ENCODE results near the gene GJC1. TPM values are rescaled to one million over a fixed set of nuclear protein-coding genes. Genes with fewer than 3 reads are reported as not detected.
A peak's percentile ranks its signal among the peaks of the same experiment; 100 is the strongest.
"Not testable (repeated sequence)": the region's sequence is repeated elsewhere in the genome, so short reads cannot be mapped to it uniquely, and the experiment has no call there.

Gene GJC1
- total RNA-seq, 1 donor: 10.5 TPM

DNA sequence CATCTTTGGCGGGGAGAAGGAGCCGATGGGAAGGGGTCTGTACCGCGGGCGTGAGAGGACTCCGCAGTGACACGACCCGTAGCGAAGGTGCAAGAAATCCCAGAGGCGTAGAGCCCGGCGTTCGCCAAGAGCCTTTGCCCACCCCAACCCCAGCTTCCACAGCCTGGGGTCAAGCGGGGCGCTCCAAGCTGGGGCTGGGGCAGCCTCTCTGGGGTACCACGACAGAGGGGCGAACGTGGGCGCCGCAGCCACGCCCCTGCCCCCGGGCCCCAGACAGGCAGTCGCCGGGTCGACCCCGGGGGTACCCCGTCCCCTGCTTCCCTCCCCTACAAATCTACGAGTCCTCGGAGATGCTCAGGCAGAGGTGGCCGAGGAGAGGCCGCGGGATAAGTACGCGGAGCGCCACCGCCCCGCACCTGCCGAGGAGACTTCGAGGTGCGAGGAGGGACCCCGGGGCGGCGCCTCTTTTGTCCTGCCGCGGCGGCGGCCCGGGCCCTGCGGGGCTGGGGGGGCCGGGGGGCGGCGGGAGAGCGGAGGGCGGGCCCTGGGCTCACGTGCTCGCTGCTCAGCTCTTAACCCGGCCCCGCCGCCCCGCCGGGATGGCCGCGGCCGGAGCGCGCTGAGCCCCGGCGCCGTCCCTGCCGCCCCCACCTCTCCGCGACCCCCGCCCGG, 71.5 kb downstream of the GJC1 start, which contains the start of gene ADAM11:
Gene ADAM11 (plus strand): TSS at position 575 of the 672 bp plus-strand sequence. CDS start 212 bp downstream, outside the sequence.
- peak within 1 kb of the TSS; percentile 53 for H3K4me2 ChIP-seq (ENCODE audit: insufficient read depth, low read length)
- DNase-seq (ENCODE audit: insufficient read length, low spot score, missing footprints): peak; percentile 96
- H3K27me3 ChIP-seq (ENCODE audit: insufficient read depth, low read length): peaks cover 35% of the 10 kb centered on the region
- H2AFZ ChIP-seq (ENCODE audit: low read length): no peak within 1 kb of the TSS
- no peaks in the 10 kb centered on the region for H3K36me3 ChIP-seq (ENCODE audit: insufficient read depth, low read length)
- TF ChIP-seq, protein P1, sequence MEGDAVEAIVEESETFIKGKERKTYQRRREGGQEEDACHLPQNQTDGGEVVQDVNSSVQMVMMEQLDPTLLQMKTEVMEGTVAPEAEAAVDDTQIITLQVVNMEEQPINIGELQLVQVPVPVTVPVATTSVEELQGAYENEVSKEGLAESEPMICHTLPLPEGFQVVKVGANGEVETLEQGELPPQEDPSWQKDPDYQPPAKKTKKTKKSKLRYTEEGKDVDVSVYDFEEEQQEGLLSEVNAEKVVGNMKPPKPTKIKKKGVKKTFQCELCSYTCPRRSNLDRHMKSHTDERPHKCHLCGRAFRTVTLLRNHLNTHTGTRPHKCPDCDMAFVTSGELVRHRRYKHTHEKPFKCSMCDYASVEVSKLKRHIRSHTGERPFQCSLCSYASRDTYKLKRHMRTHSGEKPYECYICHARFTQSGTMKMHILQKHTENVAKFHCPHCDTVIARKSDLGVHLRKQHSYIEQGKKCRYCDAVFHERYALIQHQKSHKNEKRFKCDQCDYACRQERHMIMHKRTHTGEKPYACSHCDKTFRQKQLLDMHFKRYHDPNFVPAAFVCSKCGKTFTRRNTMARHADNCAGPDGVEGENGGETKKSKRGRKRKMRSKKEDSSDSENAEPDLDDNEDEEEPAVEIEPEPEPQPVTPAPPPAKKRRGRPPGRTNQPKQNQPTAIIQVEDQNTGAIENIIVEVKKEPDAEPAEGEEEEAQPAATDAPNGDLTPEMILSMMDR (IDR thresholded peaks at IDR 0.05; ENCODE audit: extremely low read depth, low read depth, low read length): no peak
- no peaks in the 10 kb centered on the region for H3K9me3 ChIP-seq (ENCODE audit: low read depth, low read length)
- H3K79me2 ChIP-seq (ENCODE audit: insufficient read depth, low read length): no peaks in the 10 kb centered on the region
- no peaks in the 10 kb centered on the region for H4K20me1 ChIP-seq (ENCODE audit: insufficient read depth, low read length)
- no peak within 1 kb of the TSS for H3K27ac ChIP-seq (ENCODE audit: low read depth, low read length)
- peak within 1 kb of the TSS; percentile 48 for H3K4me3 ChIP-seq (ENCODE audit: insufficient read depth, low read length)
- no peaks in the 10 kb centered on the region for H3K4me1 ChIP-seq (ENCODE audit: insufficient read depth, low read length)

- Histone ChIP-seq H2AFZ (ENCODE audit: low read length) (no peak overlapping the region), H4K20me1 (ENCODE audit: insufficient read depth, low read length) (no peaks in the 10 kb centered on the region), H3K4me3 (ENCODE audit: insufficient read depth, low read length) (no peak overlapping the region), H3K27me3 (ENCODE audit: insufficient read depth, low read length) (peaks cover 35% of the 10 kb centered on the region), H3K79me2 (ENCODE audit: insufficient read depth, low read length) (no peaks in the 10 kb centered on the region), H3K27ac (ENCODE audit: low read depth, low read length) (no peak overlapping the region), H3K4me1 (ENCODE audit: insufficient read depth, low read length) (no peaks in the 10 kb centered on the region), H3K36me3 (ENCODE audit: insufficient read depth, low read length) (no peaks in the 10 kb centered on the region), H3K4me2 (ENCODE audit: insufficient read depth, low read length) (no peak overlapping the region), H3K9me3 (ENCODE audit: low read depth, low read length) (no peaks in the 10 kb centered on the region)
- DNase-seq (ENCODE audit: insufficient read length, low spot score, missing footprints): peak; percentile 84
- TF ChIP-seq, protein P1 (IDR thresholded peaks at IDR 0.05; ENCODE audit: extremely low read depth, low read depth, low read length): no peak
Measured at GRCh38 chr17:44757918-44758413, 72.1 kb downstream of the GJC1 start.

DNA sequence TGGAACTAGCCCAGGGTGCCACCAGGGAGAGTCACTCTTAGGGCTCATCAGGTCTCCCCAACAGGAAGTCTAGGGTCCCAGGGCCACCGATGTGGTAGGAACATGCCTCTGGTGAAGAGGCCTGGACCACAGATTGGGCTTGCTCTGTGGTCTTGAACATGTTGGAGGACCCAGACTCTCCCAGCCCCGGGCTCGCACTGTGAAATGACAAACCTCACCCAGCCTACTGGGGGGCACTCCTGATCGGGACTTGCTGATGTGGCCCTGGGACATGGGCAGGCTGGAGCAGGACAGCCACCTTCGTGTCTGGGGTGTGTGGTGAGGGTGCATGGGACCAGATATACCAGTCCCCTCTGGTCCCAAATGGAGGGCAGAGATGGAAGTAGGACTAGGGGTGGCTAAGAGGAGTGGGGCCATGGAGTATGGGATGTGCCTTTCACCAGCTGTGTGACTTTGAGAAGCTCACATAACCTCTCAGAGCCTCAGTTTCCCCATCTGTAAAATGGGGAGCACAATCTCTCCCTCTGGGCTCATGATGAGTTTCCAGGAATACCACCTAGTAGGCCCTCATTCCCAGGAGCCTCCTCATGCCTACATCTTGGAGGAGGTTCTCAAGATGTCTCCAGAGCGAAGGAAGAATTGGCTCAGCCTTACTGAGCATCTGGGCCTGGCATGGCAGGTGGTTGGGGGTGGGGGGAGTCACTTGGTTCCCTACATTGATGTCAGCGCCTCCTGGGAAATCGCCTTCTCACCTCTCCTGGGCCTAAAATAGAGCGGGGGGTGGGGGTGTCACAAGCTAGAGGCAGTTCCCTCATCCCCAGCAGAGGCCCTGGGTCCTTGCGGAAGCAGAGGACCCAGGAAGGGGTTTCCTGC, 72.8 kb downstream of the GJC1 start:
- Histone ChIP-seq H3K27ac (ENCODE audit: low read depth, low read length) (no peak overlapping the region), H3K36me3 (ENCODE audit: insufficient read depth, low read length) (no peaks in the 10 kb centered on the region), H4K20me1 (ENCODE audit: insufficient read depth, low read length) (no peaks in the 10 kb centered on the region), H3K4me1 (ENCODE audit: insufficient read depth, low read length) (no peaks in the 10 kb centered on the region), H2AFZ (ENCODE audit: low read length) (no peak overlapping the region), H3K9me3 (ENCODE audit: low read depth, low read length) (no peaks in the 10 kb centered on the region), H3K79me2 (ENCODE audit: insufficient read depth, low read length) (no peaks in the 10 kb centered on the region), H3K4me3 (ENCODE audit: insufficient read depth, low read length) (no peak overlapping the region), H3K4me2 (ENCODE audit: insufficient read depth, low read length) (no peak overlapping the region), H3K27me3 (ENCODE audit: insufficient read depth, low read length) (peaks cover 35% of the 10 kb centered on the region)
- peak; percentile 82 for DNase-seq (ENCODE audit: insufficient read length, low spot score, missing footprints)
- TF ChIP-seq, protein P1 (IDR thresholded peaks at IDR 0.05; ENCODE audit: extremely low read depth, low read depth, low read length): no peak

- H3K4me2 ChIP-seq (ENCODE audit: insufficient read depth, low read length); H3K4me3 ChIP-seq (ENCODE audit: insufficient read depth, low read length); H2AFZ ChIP-seq (ENCODE audit: low read length); H3K9me3 ChIP-seq (ENCODE audit: low read depth, low read length); H4K20me1 ChIP-seq (ENCODE audit: insufficient read depth, low read length); H3K79me2 ChIP-seq (ENCODE audit: insufficient read depth, low read length); H3K27ac ChIP-seq (ENCODE audit: low read depth, low read length); H3K4me1 ChIP-seq (ENCODE audit: insufficient read depth, low read length); H3K36me3 ChIP-seq (ENCODE audit: insufficient read depth, low read length); DNase-seq (ENCODE audit: insufficient read length, low spot score, missing footprints): not testable (repeated sequence)
- H3K27me3 ChIP-seq (ENCODE audit: insufficient read depth, low read length): peaks cover 23% of the 10 kb centered on the region
Measured at GRCh38 chr17:44755180-44755579, 74.9 kb downstream of the GJC1 start.
